Subcutaneous abdominal adipose tissue (tissue), 5 donors: ENCODE results near the gene CHCHD6.

Source experiments
- H3K27ac ChIP-seq: one replicate; pipeline ENCODE4 v1.7.0; 2013; ENCODE audit warnings: low read depth, mild to moderate bottlenecking, inconsistent platforms, low read length, moderate library complexity
- H3K27me3 ChIP-seq, 5 donors: one replicate each; pipeline ENCODE4 v1.7.0; 2013; ENCODE audit warnings: low read length in 5 of 5, inconsistent platforms in 1 of 5; ENCODE audit not compliant: control insufficient read depth in 5 of 5, insufficient read depth in 4 of 5
- H3K36me3 ChIP-seq, 5 donors: one replicate each; pipeline ENCODE4 v1.7.0; 2013; ENCODE audit warnings: low read length in 5 of 5; ENCODE audit not compliant: control insufficient read depth in 5 of 5, insufficient read depth in 5 of 5
- H3K4me1 ChIP-seq, 5 donors: one replicate each; pipeline ENCODE4 v1.7.0; 2013; ENCODE audit warnings: low read length in 5 of 5, mild to moderate bottlenecking in 3 of 5, moderate library complexity in 1 of 5; ENCODE audit not compliant: control insufficient read depth in 5 of 5, insufficient read depth in 5 of 5
- H3K4me3 ChIP-seq, 5 donors: one replicate each; pipeline ENCODE4 v1.7.0; 2013; ENCODE audit warnings: low read length in 5 of 5, low read depth in 1 of 5
- H3K9ac ChIP-seq, 5 donors: one replicate each; pipeline ENCODE4 v1.7.0; 2013; ENCODE audit warnings: low read length in 5 of 5, mild to moderate bottlenecking in 4 of 5, moderate library complexity in 3 of 5
- H3K9me3 ChIP-seq, 5 donors: one replicate each; pipeline ENCODE4 v1.7.0; 2013; ENCODE audit warnings: low read length in 5 of 5; ENCODE audit not compliant: control insufficient read depth in 5 of 5
- donor health status: healthy.
- donor health status: healthy.
- donor health status: healthy.
- donor health status: healthy.
- donor health status: healthy.

Gene CHCHD6

GRCh38 chr3:126749931-126750755 is 46.1 kb downstream of the CHCHD6 start:
- Histone ChIP-seq H3K27me3 (peaks cover 0 to 3% (median 0%) of the 10 kb centered on the region in 5 donors), H3K36me3 (no peaks in the 10 kb centered on the region), H3K27ac (no peak overlapping the region), H3K4me1 (peaks cover 0 to 7% (median 0%) of the 10 kb centered on the region in 5 donors), H3K9ac (no peak overlapping the region), H3K9me3 (no peaks in the 10 kb centered on the region), H3K4me3 (no peak overlapping the region)

GRCh38 chr3:126750756-126751121 is 46.7 kb downstream of the CHCHD6 start:
- peaks cover 0 to 3% (median 0%) of the 10 kb centered on the region in 5 donors for H3K27me3 ChIP-seq
- H3K9ac ChIP-seq = no peak overlapping the region
- peaks cover 0 to 7% (median 0%) of the 10 kb centered on the region in 5 donors for H3K4me1 ChIP-seq
- H3K36me3 ChIP-seq = no peaks in the 10 kb centered on the region
- no peak overlapping the region for H3K27ac ChIP-seq
- H3K9me3 ChIP-seq = no peaks in the 10 kb centered on the region
- H3K4me3 ChIP-seq = no peak overlapping the region

GRCh38 chr3:126751611-126752302 is 47.7 kb downstream of the CHCHD6 start:
- H3K9me3 ChIP-seq = no peaks in the 10 kb centered on the region
- peaks cover 0 to 3% (median 0%) of the 10 kb centered on the region in 5 donors for H3K27me3 ChIP-seq
- no peak overlapping the region for H3K27ac ChIP-seq
- no peak overlapping the region for H3K4me3 ChIP-seq
- no peak overlapping the region for H3K9ac ChIP-seq
- peaks cover 0 to 7% (median 0%) of the 10 kb centered on the region in 5 donors for H3K4me1 ChIP-seq
- H3K36me3 ChIP-seq = no peaks in the 10 kb centered on the region

GRCh38 chr3:126752303-126753190 is 48.5 kb downstream of the CHCHD6 start:
- no peak overlapping the region for H3K9ac ChIP-seq
- no peak overlapping the region for H3K4me3 ChIP-seq
- no peak overlapping the region for H3K27ac ChIP-seq
- no peaks in the 10 kb centered on the region for H3K9me3 ChIP-seq
- H3K27me3 ChIP-seq = peaks cover 0 to 3% (median 0%) of the 10 kb centered on the region in 5 donors
- H3K4me1 ChIP-seq = peaks cover 0 to 7% (median 0%) of the 10 kb centered on the region in 5 donors
- no peaks in the 10 kb centered on the region for H3K36me3 ChIP-seq

- no peaks in the 10 kb centered on the region for H3K36me3 ChIP-seq
- H3K27me3 ChIP-seq = peaks cover 0 to 3% (median 0%) of the 10 kb centered on the region in 5 donors
- H3K4me1 ChIP-seq = peaks cover 0 to 7% (median 0%) of the 10 kb centered on the region in 5 donors
- no peaks in the 10 kb centered on the region for H3K9me3 ChIP-seq
- no peak overlapping the region for H3K9ac ChIP-seq
- H3K4me3 ChIP-seq = no peak overlapping the region
- no peak overlapping the region for H3K27ac ChIP-seq
These were observed 49.4 kb downstream of the CHCHD6 start for GRCh38 chr3:126753191-126754160.

GRCh38 chr3:126755866-126756265 is 51.8 kb downstream of the CHCHD6 start:
- Histone ChIP-seq H3K9ac (no peak overlapping the region), H3K4me3 (no peak overlapping the region), H3K36me3 (no peaks in the 10 kb centered on the region), H3K27me3 (peaks cover 0 to 3% (median 0%) of the 10 kb centered on the region in 5 donors), H3K9me3 (no peaks in the 10 kb centered on the region), H3K27ac (no peak overlapping the region), H3K4me1 (peaks cover 0 to 7% (median 0%) of the 10 kb centered on the region in 5 donors)

- Histone ChIP-seq H3K4me1 (no peaks in the 10 kb centered on the region), H3K36me3 (no peaks in the 10 kb centered on the region), H3K4me3 (no peak overlapping the region), H3K27ac (no peak overlapping the region), H3K9me3 (no peaks in the 10 kb centered on the region), H3K27me3 (peaks cover 0 to 3% (median 0%) of the 10 kb centered on the region in 5 donors), H3K9ac (no peak overlapping the region)
These were observed 54.0 kb downstream of the CHCHD6 start for GRCh38 chr3:126758026-126758425.

GRCh38 chr3:126758882-126759281 is 54.8 kb downstream of the CHCHD6 start:
- H3K4me1 ChIP-seq = no peaks in the 10 kb centered on the region
- H3K27ac ChIP-seq = no peak overlapping the region
- H3K27me3 ChIP-seq = no peaks in the 10 kb centered on the region
- H3K9me3 ChIP-seq = no peaks in the 10 kb centered on the region
- H3K36me3 ChIP-seq = no peaks in the 10 kb centered on the region
- no peak overlapping the region for H3K4me3 ChIP-seq
- no peak overlapping the region for H3K9ac ChIP-seq

DNA sequence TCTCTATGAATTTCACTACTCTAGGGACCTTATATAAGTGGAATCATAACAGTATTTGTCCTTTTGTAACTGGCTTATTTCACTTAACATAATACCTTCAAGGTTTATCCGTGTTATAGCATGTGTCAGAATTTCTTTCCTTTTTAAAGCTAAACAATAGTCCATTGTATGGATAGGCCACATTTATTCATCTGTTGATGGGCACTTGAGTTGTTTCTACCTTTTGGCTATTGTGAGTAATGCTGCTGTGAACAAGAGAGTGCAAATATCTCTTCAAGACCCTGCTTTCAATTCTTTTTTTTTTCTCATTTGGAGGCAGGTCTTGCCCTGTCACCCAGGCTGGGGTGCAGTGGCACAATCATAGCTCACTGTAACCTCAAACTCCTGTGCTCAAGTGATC is 56.5 kb downstream of the CHCHD6 start:
- Histone ChIP-seq H3K27me3 (no peaks in the 10 kb centered on the region), H3K27ac (no peak overlapping the region), H3K36me3 (no peaks in the 10 kb centered on the region), H3K4me3 (no peak overlapping the region), H3K9ac (no peak overlapping the region), H3K4me1 (no peaks in the 10 kb centered on the region), H3K9me3 (no peaks in the 10 kb centered on the region)
